Activated B cell treated with CpG ODN at 0.5 μM for 24 hours (primary cell): ENCODE measurements around the gene KLHL11. TPM values are rescaled to one million over a fixed set of nuclear protein-coding genes. Genes with fewer than 3 reads are reported as not detected.

Source experiments
- ATAC-seq: fragments of 200-7000 bp; cut with Tn5 transposase; one replicate; pipeline ENCODE4 v1.10.0; 2021; ENCODE audit warnings: low read depth, mild to moderate bottlenecking, moderate library complexity
- CTCF ChIA-PET: fragments of 350-600 bp; sonication (Branson Sonifier 250); formaldehyde crosslinking; loops from one replicate; lab custom pipeline; 2021; ENCODE audit warnings: antibody characterized with exemption; lab: Charles Lee
- POLR2A ChIA-PET: fragments of 350-600 bp; sonication (Branson Sonifier 250); formaldehyde crosslinking; loops from one replicate; lab custom pipeline; 2021; ENCODE audit warnings: antibody characterized with exemption; lab: Charles Lee
- DNase-seq: peaks from one replicate; pipeline ENCODE4 v3.0.0; 2022
- H3K27ac Mint-ChIP-seq: one replicate; pipeline ENCODE4 v1.8.0; 2020; ENCODE audit warnings: mixed read lengths
- H3K27me3 Mint-ChIP-seq: one replicate; pipeline ENCODE4 v1.8.0; 2021; ENCODE audit warnings: mixed read lengths
- H3K36me3 Mint-ChIP-seq: one replicate; pipeline ENCODE4 v1.8.0; 2021; ENCODE audit warnings: low read depth, mixed read lengths
- H3K4me1 Mint-ChIP-seq: one replicate; pipeline ENCODE4 v1.8.0; 2021; ENCODE audit warnings: mixed read lengths
- H3K4me3 Mint-ChIP-seq: one replicate; pipeline ENCODE4 v1.8.0; 2020; ENCODE audit warnings: mild to moderate bottlenecking, mixed read lengths
- H3K9me3 Mint-ChIP-seq: one replicate; pipeline ENCODE4 v1.8.0; 2020; ENCODE audit warnings: mixed read lengths
- intact Hi-C: fragments of 100-400 bp; cut with micrococcal nuclease; formaldehyde crosslinking; loops from one replicate; pipeline ENCODE4 v1.15.1; 2024
- total RNA-seq: library from RNA; stranded (reverse); gene quantifications from 2 replicates; pipeline ENCODE4 v1.2.3, GENCODE V29; 2022
- TF ChIP-seq, protein P1 (sequence below): fragments of 200-600 bp; IDR thresholded peaks from one replicate; pipeline ENCODE4 v1.8.0; 2022; ENCODE audit warnings: antibody characterized with exemption, mild to moderate bottlenecking

Gene KLHL11
- total RNA-seq, 1 donor from 2014 or later = 17.3 TPM

DNA sequence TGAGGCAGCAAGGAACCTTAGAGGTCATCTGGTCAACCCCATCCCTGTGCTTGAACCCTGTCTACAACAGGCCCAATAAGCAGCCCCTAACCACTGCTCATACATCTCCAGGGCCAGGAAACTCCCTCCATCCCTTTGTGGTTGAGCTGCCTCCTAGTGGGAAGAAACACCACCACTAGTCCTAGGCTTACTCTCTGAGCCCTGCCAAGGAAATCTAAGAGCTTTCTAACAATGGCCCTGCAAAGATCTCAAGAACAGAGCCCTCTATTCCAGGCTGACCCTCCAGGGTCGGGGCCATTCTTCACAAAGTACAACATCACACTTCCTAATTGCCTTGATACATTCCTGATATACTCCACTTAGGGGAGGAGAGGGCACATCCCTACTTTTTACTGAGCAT is 47.7 kb upstream of the KLHL11 start:
- ChIA-PET CTCF (no interaction called here), POLR2A (no interaction called here)
- no peak overlapping the region for H3K4me3 Mint-ChIP-seq
- no peaks in the 10 kb centered on the region for H3K9me3 Mint-ChIP-seq
- DNase-seq (no peak), ATAC-seq (no peak)
- H3K27ac Mint-ChIP-seq = no peak overlapping the region
- peaks cover 26% of the 10 kb centered on the region for H3K4me1 Mint-ChIP-seq
- H3K36me3 Mint-ChIP-seq = peaks cover 65% of the 10 kb centered on the region
- intact Hi-C loops = no loop called here
- TF ChIP-seq, protein P1, sequence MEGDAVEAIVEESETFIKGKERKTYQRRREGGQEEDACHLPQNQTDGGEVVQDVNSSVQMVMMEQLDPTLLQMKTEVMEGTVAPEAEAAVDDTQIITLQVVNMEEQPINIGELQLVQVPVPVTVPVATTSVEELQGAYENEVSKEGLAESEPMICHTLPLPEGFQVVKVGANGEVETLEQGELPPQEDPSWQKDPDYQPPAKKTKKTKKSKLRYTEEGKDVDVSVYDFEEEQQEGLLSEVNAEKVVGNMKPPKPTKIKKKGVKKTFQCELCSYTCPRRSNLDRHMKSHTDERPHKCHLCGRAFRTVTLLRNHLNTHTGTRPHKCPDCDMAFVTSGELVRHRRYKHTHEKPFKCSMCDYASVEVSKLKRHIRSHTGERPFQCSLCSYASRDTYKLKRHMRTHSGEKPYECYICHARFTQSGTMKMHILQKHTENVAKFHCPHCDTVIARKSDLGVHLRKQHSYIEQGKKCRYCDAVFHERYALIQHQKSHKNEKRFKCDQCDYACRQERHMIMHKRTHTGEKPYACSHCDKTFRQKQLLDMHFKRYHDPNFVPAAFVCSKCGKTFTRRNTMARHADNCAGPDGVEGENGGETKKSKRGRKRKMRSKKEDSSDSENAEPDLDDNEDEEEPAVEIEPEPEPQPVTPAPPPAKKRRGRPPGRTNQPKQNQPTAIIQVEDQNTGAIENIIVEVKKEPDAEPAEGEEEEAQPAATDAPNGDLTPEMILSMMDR = no peak
- no peaks in the 10 kb centered on the region for H3K27me3 Mint-ChIP-seq

DNA sequence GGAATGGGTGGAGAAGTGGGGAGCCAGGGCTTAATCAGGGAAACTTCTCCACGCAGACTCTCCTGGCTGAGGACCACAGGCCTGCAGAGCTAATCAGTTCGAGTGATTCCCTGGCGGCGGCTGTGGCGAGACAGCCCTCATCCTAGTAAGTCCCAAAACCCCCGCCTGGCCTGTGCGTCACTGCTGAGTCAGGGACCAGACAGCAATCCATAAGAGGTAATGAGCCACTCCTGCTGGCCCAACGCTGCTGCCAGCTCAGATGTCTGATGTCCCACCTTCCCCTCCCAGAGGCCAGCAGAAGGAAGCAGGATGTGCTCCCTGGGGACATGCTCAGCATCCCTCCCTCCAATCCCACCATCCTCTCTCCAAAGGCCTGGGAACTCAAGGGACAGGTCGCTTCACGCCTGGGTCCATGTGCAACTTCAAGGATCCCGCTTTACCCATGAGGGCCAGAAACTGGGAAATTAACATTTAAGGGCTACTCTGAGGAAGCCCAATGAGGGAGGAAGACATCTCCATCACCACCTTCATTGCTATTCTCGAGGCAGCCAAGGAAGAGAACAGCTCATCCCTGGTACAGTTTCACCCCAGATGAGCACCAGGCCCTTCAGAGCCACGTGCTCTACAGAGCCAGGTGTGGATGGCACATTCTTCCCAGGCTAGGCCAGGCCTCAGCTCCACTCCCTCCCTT is 45.6 kb upstream of the KLHL11 start:
- no peak overlapping the region for H3K4me3 Mint-ChIP-seq
- ATAC-seq (no peak), DNase-seq (no peak)
- no peaks in the 10 kb centered on the region for H3K9me3 Mint-ChIP-seq
- H3K27me3 Mint-ChIP-seq = no peaks in the 10 kb centered on the region
- TF ChIP-seq, protein P1 = no peak
- ChIA-PET POLR2A (interaction anchor here (0.6 kb wide), 1 partner anchor 42 kb away, joined by 7 read pairs; no protein-coding TSS in a partner anchor), CTCF (no interaction called here)
- H3K4me1 Mint-ChIP-seq = peaks cover 14% of the 10 kb centered on the region
- H3K27ac Mint-ChIP-seq = no peak overlapping the region
- H3K36me3 Mint-ChIP-seq = peaks cover 79% of the 10 kb centered on the region
- intact Hi-C loops = no loop called here

DNA sequence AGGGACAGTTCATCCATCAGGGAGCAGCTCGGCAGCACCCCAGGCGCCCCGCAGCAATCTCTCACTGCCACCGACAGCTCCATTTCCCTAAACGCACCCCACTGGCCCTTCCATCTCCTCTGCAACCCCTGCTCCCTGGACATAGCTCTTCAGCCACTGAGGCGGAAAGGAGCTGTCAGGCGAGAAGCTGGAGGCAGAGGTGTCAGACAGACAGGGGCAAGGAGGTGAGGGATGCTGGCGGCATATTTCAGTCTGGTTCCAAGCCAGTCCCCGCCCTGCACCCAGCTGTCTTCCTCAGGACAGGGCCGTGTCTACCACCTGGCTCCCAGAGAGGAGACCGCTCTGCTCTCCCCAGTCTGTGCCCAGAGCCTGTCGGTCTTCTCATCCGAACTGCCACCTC is 43.9 kb upstream of the KLHL11 start:
- no peak for ATAC-seq
- H3K27me3 Mint-ChIP-seq = no peaks in the 10 kb centered on the region
- peaks cover 93% of the 10 kb centered on the region for H3K36me3 Mint-ChIP-seq
- H3K9me3 Mint-ChIP-seq = no peaks in the 10 kb centered on the region
- CTCF ChIA-PET = no interaction called here
- intact Hi-C loops = no loop called here
- POLR2A ChIA-PET = interaction anchor here (0.6 kb wide), 1 partner anchor 126 kb away, joined by 5 read pairs; no protein-coding TSS in a partner anchor
- TF ChIP-seq, protein P1 = no peak
- no peak for DNase-seq
- H3K4me3 Mint-ChIP-seq = no peak overlapping the region
- H3K4me1 Mint-ChIP-seq = peaks cover 5% of the 10 kb centered on the region
- H3K27ac Mint-ChIP-seq = no peak overlapping the region

DNA sequence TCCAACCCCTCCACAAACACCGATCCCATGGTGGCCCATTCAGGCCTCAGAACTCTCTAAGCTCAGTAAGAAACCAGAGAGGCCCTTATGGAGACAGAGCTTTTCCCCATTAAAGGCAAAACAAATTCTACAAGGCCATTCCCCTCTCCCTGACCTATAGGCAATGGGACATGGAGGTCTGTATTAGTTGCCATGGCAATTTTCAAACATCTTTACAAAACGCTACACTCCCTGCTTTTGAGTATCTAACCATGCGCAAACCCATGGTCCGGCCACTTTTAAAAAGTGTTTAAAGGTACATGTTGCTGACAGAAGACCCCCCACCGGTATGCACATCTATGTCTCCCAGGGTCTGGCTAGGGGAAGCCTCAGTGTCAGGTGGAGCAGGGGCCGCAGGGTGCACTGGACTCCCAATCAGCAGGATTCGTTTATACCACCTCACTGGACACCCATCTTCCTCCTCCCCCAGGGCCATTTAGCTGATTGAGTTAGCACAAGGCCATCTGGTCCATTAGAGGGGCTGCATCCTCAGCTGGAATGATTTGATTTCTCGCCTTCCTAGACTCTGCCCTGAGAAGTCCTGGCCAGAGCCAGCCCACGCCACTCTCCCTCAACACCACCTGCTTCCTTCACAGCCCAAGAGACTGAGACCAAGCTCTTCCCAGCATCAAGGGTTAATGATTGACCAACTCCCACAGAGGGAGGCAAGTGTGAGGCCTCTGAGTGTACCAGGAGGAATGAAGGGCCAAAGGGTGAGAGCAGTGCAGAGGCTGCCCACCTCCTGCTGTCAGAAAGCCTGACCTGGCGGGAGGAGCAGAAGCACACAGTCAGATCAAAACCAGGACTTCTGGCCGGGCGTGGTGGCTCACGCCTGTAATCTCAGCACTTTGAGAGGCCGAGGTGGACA is 42.7 kb upstream of the KLHL11 start:
- Mint-ChIP-seq H3K27ac (no peak overlapping the region), H3K36me3 (peaks cover 89% of the 10 kb centered on the region), H3K4me3 (no peak overlapping the region), H3K4me1 (no peaks in the 10 kb centered on the region), H3K9me3 (no peaks in the 10 kb centered on the region), H3K27me3 (no peaks in the 10 kb centered on the region)
- no peak for ATAC-seq
- ChIA-PET CTCF (no interaction called here), POLR2A (interaction anchor here (0.6 kb wide), 1 partner anchor 125 kb away, joined by 5 read pairs; no protein-coding TSS in a partner anchor)
- DNase-seq = no peak
- TF ChIP-seq, protein P1 = no peak
- intact Hi-C loops = no loop called here

DNA sequence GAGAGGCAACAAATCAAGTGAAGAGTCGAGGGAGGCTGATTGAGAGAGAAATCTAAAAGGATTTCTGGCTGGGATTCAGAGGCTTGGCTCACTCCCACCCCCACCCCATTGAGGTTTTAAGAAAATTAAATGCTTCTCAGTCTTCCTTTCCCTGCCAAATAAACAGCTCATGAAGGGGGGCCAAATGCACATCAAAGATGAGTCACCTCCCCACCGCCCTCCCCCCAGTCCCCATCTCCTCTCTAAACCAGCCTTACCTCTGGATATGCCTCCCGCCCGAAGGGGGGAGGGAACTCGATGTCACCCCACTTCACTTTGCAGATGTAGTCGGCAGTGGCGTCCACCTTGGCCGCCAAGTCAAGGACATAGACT is 41.9 kb upstream of the KLHL11 start:
- Mint-ChIP-seq H3K4me3 (no peak overlapping the region), H3K27ac (no peak overlapping the region), H3K4me1 (no peaks in the 10 kb centered on the region), H3K9me3 (no peaks in the 10 kb centered on the region), H3K27me3 (no peaks in the 10 kb centered on the region), H3K36me3 (peaks cover 87% of the 10 kb centered on the region)
- ChIA-PET POLR2A (no interaction called here), CTCF (no interaction called here)
- TF ChIP-seq, protein P1 = no peak
- intact Hi-C loops = no loop called here
- ATAC-seq (no peak), DNase-seq (no peak)
